HCT116 (cell line): Measurements from ENCODE around the gene SNX1. TPM values are rescaled to one million over a fixed set of nuclear protein-coding genes. Genes with fewer than 3 reads are reported as not detected.

Experiments used
- CBX3 ChIP-seq: IDR thresholded peaks from 2 replicates; pipeline ENCODE4 v1.6.1; 2012; ENCODE audit warnings: low read depth
- EZH2phosphoT487 ChIP-seq: fragments of 200-600 bp; IDR thresholded peaks from 2 replicates; pipeline ENCODE4 v1.6.1; 2018; ENCODE audit warnings: antibody characterized with exemption, borderline replicate concordance
- TCF7L2 ChIP-seq: IDR thresholded peaks from 2 replicates; pipeline ENCODE4 v1.7.0; 2011; ENCODE audit warnings: borderline replicate concordance, inconsistent platforms; ENCODE audit not compliant: insufficient read depth, insufficient read length; ENCODE audit errors: extremely low read depth
- total RNA-seq: library from RNA; stranded (reverse); gene quantifications from one replicate; pipeline ENCODE4 v1.2.1, GENCODE V29; 2021; ENCODE audit not compliant: unreplicated experiment
- TF ChIP-seq, protein P1 (sequence below): IDR thresholded peaks from 2 replicates; pipeline ENCODE4 v1.6.1; 2012; ENCODE audit warnings: low read depth
- TF ChIP-seq, protein P2 (sequence below): IDR thresholded peaks from 2 replicates; pipeline ENCODE4 v1.6.1; 2012
- TF ChIP-seq, protein P3 (sequence below): IDR thresholded peaks from 2 replicates; pipeline ENCODE4 v1.6.1; 2011; ENCODE audit warnings: mild to moderate bottlenecking, low read length, moderate library complexity; ENCODE audit not compliant: insufficient replicate concordance; ENCODE audit errors: extremely low read depth

Gene SNX1
- total RNA-seq, 1 experiment from 2014 or later, result 91.9 TPM

DNA sequence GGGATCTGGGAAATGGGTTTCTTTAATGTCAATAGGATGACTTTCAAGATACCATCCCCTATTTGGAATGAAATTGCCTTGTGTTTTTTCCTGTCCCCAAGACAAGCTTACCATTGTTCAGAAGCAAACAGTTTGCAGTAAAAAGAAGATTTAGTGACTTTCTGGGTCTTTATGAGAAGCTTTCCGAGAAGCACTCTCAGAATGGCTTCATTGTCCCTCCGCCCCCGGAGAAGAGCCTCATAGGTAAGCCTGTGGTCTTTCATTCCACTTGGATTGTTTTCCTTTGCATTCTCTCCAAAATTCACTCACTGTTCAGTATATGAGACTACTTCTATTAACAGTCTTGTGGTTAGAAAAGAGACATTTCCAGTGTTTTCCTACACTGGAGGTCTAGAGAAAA lies 30.2 kb downstream of the SNX1 start (continued):
- TF ChIP-seq, protein P1, sequence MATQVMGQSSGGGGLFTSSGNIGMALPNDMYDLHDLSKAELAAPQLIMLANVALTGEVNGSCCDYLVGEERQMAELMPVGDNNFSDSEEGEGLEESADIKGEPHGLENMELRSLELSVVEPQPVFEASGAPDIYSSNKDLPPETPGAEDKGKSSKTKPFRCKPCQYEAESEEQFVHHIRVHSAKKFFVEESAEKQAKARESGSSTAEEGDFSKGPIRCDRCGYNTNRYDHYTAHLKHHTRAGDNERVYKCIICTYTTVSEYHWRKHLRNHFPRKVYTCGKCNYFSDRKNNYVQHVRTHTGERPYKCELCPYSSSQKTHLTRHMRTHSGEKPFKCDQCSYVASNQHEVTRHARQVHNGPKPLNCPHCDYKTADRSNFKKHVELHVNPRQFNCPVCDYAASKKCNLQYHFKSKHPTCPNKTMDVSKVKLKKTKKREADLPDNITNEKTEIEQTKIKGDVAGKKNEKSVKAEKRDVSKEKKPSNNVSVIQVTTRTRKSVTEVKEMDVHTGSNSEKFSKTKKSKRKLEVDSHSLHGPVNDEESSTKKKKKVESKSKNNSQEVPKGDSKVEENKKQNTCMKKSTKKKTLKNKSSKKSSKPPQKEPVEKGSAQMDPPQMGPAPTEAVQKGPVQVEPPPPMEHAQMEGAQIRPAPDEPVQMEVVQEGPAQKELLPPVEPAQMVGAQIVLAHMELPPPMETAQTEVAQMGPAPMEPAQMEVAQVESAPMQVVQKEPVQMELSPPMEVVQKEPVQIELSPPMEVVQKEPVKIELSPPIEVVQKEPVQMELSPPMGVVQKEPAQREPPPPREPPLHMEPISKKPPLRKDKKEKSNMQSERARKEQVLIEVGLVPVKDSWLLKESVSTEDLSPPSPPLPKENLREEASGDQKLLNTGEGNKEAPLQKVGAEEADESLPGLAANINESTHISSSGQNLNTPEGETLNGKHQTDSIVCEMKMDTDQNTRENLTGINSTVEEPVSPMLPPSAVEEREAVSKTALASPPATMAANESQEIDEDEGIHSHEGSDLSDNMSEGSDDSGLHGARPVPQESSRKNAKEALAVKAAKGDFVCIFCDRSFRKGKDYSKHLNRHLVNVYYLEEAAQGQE, result no peak
- TF ChIP-seq, protein P2, sequence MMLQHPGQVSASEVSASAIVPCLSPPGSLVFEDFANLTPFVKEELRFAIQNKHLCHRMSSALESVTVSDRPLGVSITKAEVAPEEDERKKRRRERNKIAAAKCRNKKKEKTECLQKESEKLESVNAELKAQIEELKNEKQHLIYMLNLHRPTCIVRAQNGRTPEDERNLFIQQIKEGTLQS, result no peak
- TF ChIP-seq EZH2phosphoT487, result no peak
- TF ChIP-seq, protein P3, sequence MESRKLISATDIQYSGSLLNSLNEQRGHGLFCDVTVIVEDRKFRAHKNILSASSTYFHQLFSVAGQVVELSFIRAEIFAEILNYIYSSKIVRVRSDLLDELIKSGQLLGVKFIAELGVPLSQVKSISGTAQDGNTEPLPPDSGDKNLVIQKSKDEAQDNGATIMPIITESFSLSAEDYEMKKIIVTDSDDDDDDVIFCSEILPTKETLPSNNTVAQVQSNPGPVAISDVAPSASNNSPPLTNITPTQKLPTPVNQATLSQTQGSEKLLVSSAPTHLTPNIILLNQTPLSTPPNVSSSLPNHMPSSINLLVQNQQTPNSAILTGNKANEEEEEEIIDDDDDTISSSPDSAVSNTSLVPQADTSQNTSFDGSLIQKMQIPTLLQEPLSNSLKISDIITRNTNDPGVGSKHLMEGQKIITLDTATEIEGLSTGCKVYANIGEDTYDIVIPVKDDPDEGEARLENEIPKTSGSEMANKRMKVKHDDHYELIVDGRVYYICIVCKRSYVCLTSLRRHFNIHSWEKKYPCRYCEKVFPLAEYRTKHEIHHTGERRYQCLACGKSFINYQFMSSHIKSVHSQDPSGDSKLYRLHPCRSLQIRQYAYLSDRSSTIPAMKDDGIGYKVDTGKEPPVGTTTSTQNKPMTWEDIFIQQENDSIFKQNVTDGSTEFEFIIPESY, result no peak
- TF ChIP-seq CBX3, result no peak
- TF ChIP-seq TCF7L2, result no peak
